HCT116 (cell line): ENCODE data around the gene SDE2. TPM values are rescaled to one million over a fixed set of nuclear protein-coding genes. Genes with fewer than 3 reads are reported as not detected.
"Not testable (repeated sequence)": the region's sequence is repeated elsewhere in the genome, so short reads cannot be mapped to it uniquely, and the experiment has no call there.

Experiments
- ATAC-seq: fragments of 200-7000 bp; cut with Tn5 transposase; 2 replicates; pipeline ENCODE4 v1.9.1; 2020; ENCODE audit warnings: mild to moderate bottlenecking, moderate library complexity
- BruUV-seq: library from RNA; stranded (reverse); fragments of 400-500 nt; replicated peaks from 2 replicates; lab custom pipeline; 2021; lab: Mats Ljungman, UMichigan
- CTCF ChIA-PET: fragments of 300-600 bp; sonication (Branson Sonifier 250); formaldehyde crosslinking; loops from one replicate; lab custom pipeline; 2021; ENCODE audit warnings: antibody characterized with exemption; lab: Charles Lee
- POLR2A ChIA-PET: fragments of 300-600, 350-600 bp; sonication (Branson Sonifier 250); formaldehyde crosslinking; loops from one replicate; lab custom pipeline; 2021; ENCODE audit warnings: antibody characterized with exemption; lab: Charles Lee
- RAD21 ChIA-PET, 2 experiments: fragments of 300-600 bp; sonication (Branson Sonifier 250); formaldehyde crosslinking; loops; one replicate each; lab custom pipeline; 2023; ENCODE audit warnings: low total read pairs in 2 of 2; ENCODE audit not compliant: uncharacterized antibody in 2 of 2, unreplicated experiment in 2 of 2, low non-redundant PET in 1 of 2; lab: Charles Lee
- DNase-seq: peaks from one replicate; pipeline ENCODE4 v3.0.0-alpha.2; 2010; ENCODE audit warnings: low read depth, low spot score
- H2AFZ ChIP-seq: fragments of 200-600 bp; shearing (Covaris generic), sonication (generic); 2 replicates; pipeline ENCODE4 v1.6.1; 2017; ENCODE audit warnings: low read depth, mixed run types, mixed read lengths, antibody characterized with exemption, low read length; ENCODE audit not compliant: poor library complexity, severe bottlenecking
- H3K27ac ChIP-seq: 2 replicates; pipeline ENCODE4 v1.5.1; 2012; ENCODE audit warnings: low read depth, low read length
- H3K27me3 ChIP-seq: fragments of 200-600 bp; sonication (generic); 2 replicates; pipeline ENCODE4 v1.6.1; 2016; ENCODE audit warnings: mixed run types, low read length, mixed read lengths; ENCODE audit not compliant: insufficient read depth
- H3K36me3 ChIP-seq, 2 experiments: fragments of 200-500 bp in 1 of 2; fragments of 200-600 bp in 1 of 2; sonication (Bioruptor generic) in 1 of 2; sonication (generic) in 1 of 2; 2 replicates each; pipeline versions ENCODE4 v1.5.1 to v1.6.1; 2014 to 2016; ENCODE audit warnings: low read length in 2 of 2, inconsistent platforms in 1 of 2, mixed read lengths in 1 of 2, mixed run types in 1 of 2; ENCODE audit not compliant: insufficient read depth in 2 of 2, control insufficient read depth in 1 of 2
- H3K4me1 ChIP-seq, 2 experiments: fragments of 200-600 bp in 1 of 2; sonication (generic) in 1 of 2; 2 replicates each; pipeline versions ENCODE4 v1.5.1 to v1.6.1; 2012 to 2017; ENCODE audit warnings: low read length in 2 of 2, inconsistent platforms in 1 of 2, mild to moderate bottlenecking in 1 of 2, mixed read lengths in 1 of 2, mixed run types in 1 of 2, moderate library complexity in 1 of 2; ENCODE audit not compliant: insufficient read depth in 2 of 2, control insufficient read depth in 1 of 2
- H3K4me2 ChIP-seq: fragments of 200-600 bp; sonication (generic); 2 replicates; pipeline ENCODE4 v1.6.1; 2017; ENCODE audit warnings: mixed run types, low read length, mixed read lengths
- H3K4me3 ChIP-seq, 2 experiments: fragments of 200-600 bp in 1 of 2; sonication (generic) in 1 of 2; replicated peaks in 1 of 2; 2 replicates each; pipeline ENCODE4 v1.5.1; 2011 to 2016; ENCODE audit warnings: low read length in 2 of 2, control low read depth in 1 of 2, low read depth in 1 of 2, mild to moderate bottlenecking in 1 of 2, mixed read lengths in 1 of 2, mixed run types in 1 of 2
- H3K79me2 ChIP-seq: fragments of 200-600 bp; sonication (generic); 2 replicates; pipeline ENCODE4 v1.6.1; 2017; ENCODE audit warnings: mild to moderate bottlenecking, mixed run types, low read length, moderate library complexity, mixed read lengths; ENCODE audit not compliant: insufficient read depth
- H3K9ac ChIP-seq: fragments of 200-600 bp; sonication (generic); 2 replicates; pipeline ENCODE4 v1.6.1; 2016; ENCODE audit warnings: low read length, mixed read lengths
- H3K9me2 ChIP-seq: fragments of 200-600 bp; sonication (generic), shearing (Covaris generic); 2 replicates; pipeline ENCODE4 v1.6.1; 2017; ENCODE audit warnings: mixed run types, mild to moderate bottlenecking, moderate library complexity; ENCODE audit not compliant: insufficient read depth
- H3K9me3 ChIP-seq, 2 experiments: fragments of 200-500 bp in 1 of 2; fragments of 200-600 bp in 1 of 2; sonication (Bioruptor generic) in 1 of 2; sonication (generic) in 1 of 2; 2 replicates each; pipeline ENCODE4 v1.6.1; 2014 to 2017; ENCODE audit warnings: low read length in 2 of 2, mixed read lengths in 2 of 2, inconsistent platforms in 1 of 2, low read depth in 1 of 2, mild to moderate bottlenecking in 1 of 2, mixed run types in 1 of 2, moderate library complexity in 1 of 2; ENCODE audit not compliant: control insufficient read depth in 1 of 2, insufficient read depth in 1 of 2
- H4K20me1 ChIP-seq: fragments of 200-600 bp; sonication (generic), shearing (Covaris generic); 2 replicates; pipeline ENCODE4 v1.6.1; 2017; ENCODE audit warnings: mixed run types, mild to moderate bottlenecking, moderate library complexity; ENCODE audit not compliant: insufficient read depth
- CBX3 ChIP-seq: IDR thresholded peaks from 2 replicates; pipeline ENCODE4 v1.6.1; 2012; ENCODE audit warnings: low read depth
- CEBPB ChIP-seq: IDR thresholded peaks from 2 replicates; pipeline ENCODE4 v1.6.1; 2012; ENCODE audit warnings: low read depth
- EZH2 ChIP-seq: fragments of 200-600 bp; sonication (generic); IDR thresholded peaks from 2 replicates; pipeline ENCODE4 v1.6.1; 2017; ENCODE audit warnings: antibody characterized with exemption, mixed run types
- JUND ChIP-seq: IDR thresholded peaks from 2 replicates; pipeline ENCODE4 v1.6.1; 2012
- POLR2A ChIP-seq: IDR thresholded peaks from 2 replicates; pipeline ENCODE4 v1.7.0; 2011; ENCODE audit warnings: borderline replicate concordance; ENCODE audit not compliant: insufficient read depth, insufficient read length; ENCODE audit errors: extremely low read depth
- SIN3A ChIP-seq: IDR thresholded peaks from 2 replicates; pipeline ENCODE4 v1.6.1; 2012; ENCODE audit warnings: low read depth
- YY1 ChIP-seq: IDR thresholded peaks from 2 replicates; pipeline ENCODE4 v1.6.1; 2011; ENCODE audit warnings: low read length, low read depth, moderate library complexity, mild to moderate bottlenecking; ENCODE audit not compliant: insufficient replicate concordance; ENCODE audit errors: extremely low read depth
- intact Hi-C: fragments of 100-400 bp; cut with micrococcal nuclease; formaldehyde crosslinking; loops from 2 replicates; pipeline ENCODE4 v1.10.0; 2022
- total RNA-seq: library from RNA; stranded (reverse); gene quantifications from one replicate; pipeline ENCODE4 v1.2.1, GENCODE V29; 2021; ENCODE audit not compliant: unreplicated experiment
- TF ChIP-seq, protein P1 (sequence below): IDR thresholded peaks from 2 replicates; pipeline ENCODE4 v1.6.1; 2012

Gene SDE2
- total RNA-seq, 1 experiment from 2014 or later: 22.5 TPM

DNA sequence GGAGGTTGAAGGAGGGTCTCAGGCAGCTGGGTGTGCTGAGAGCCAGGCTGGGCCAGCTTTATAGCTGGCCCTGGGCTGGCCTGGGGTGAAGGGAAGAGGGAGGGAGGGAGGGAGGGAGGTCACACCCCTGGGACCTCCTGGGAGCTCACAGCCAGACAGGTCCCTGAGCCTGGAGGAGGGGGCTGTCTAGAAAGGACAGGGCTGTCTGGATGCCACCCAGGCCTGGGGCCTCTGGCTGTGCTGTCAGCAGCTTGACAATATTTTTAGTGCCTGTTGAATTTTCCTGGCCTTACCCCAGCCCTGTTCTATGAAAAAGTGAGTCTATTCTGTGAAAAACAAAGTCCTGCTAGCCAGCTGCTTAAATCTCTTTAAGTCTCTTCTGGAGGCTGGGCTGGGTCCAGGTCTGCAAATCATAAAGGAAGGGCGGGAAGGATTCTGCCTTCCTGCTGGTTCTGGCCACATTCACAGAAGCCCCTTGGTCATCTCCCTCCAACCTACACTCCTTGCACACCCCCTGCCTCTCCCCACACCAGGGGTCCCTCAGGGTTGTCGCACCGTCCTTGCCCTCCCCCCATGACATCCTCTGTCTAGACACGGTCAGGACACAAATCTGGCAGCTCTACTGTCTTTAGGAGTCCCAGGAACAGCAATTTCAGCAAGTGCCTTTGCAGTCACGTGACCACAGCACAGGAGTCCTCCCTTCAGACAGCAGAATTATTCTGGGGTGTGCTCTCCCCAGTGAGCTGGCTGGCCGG is 57.8 kb downstream of the SDE2 start, which contains the start of gene LEFTY2 (continued):
- no peak for TF ChIP-seq JUND

DNA sequence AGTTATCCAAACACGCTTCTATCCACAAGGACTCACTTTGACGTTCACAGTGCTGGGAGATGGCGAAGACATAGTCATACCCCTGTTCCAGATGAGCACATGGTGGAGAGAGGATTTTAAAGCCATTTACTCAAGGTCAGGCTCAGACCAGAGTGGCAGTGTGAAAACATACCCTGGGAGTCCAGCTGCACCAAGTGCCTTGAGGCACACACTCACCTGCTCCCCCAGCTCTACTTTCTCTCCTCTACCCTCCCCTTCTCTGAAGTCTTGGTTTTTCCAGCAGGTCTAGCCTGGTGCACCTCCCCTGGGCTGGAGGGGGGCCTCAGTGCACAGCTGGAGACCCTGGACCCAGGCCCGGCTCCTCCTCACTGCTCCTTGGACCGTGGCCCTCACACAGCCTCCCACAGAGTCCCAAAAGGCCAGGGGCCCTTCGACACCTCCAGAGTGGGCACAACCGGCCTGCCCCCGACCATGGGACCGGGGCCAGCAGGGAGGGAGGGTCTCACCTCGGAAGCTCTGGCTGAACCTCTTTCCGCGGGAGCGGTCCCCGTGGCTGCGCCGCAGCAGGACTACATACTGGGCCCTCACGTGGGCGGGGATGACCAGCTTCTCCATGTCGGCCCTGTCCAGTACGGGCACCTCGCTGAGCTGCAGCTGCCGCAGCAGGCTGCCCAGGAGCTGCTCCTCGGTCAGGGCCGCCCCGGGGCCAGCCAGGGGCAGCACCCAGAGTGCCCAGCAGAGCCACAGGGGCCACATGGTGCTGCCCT is 58.6 kb downstream of the SDE2 start:
- TF ChIP-seq CEBPB: no peak
- TF ChIP-seq CBX3: no peak
- TF ChIP-seq EZH2: no peak
- no peak for TF ChIP-seq JUND
- no peak for TF ChIP-seq SIN3A
- no peak for TF ChIP-seq POLR2A
- no peak for TF ChIP-seq YY1
- TF ChIP-seq, protein P1, sequence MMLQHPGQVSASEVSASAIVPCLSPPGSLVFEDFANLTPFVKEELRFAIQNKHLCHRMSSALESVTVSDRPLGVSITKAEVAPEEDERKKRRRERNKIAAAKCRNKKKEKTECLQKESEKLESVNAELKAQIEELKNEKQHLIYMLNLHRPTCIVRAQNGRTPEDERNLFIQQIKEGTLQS: no peak
- TF ChIP-seq, all 23 proteins: peak for 0
- H3K27me3 ChIP-seq: no peaks in the 10 kb centered on the region
- no peaks in the 10 kb centered on the region; a peak in 1 of 4 replicates for H3K4me1 ChIP-seq
- RAD21 ChIA-PET: no interaction called here
- CTCF ChIA-PET: no interaction called here
- no peak overlapping the region for H3K4me2 ChIP-seq
- no peak for ATAC-seq
- no peak for DNase-seq
- no peak overlapping the region for H3K9ac ChIP-seq
- H4K20me1 ChIP-seq: no peaks in the 10 kb centered on the region
- H2AFZ ChIP-seq: no peak overlapping the region
- H3K79me2 ChIP-seq: no peaks in the 10 kb centered on the region
- BruUV-seq: no TSS peak
- POLR2A ChIA-PET: no interaction called here
- H3K4me3 ChIP-seq: no peak overlapping the region
- H3K36me3 ChIP-seq: no peaks in the 10 kb centered on the region
- no peak overlapping the region for H3K27ac ChIP-seq
- intact Hi-C loops: no loop called here
- no peaks in the 10 kb centered on the region for H3K9me2 ChIP-seq
- H3K9me3 ChIP-seq: no peaks in the 10 kb centered on the region

DNA sequence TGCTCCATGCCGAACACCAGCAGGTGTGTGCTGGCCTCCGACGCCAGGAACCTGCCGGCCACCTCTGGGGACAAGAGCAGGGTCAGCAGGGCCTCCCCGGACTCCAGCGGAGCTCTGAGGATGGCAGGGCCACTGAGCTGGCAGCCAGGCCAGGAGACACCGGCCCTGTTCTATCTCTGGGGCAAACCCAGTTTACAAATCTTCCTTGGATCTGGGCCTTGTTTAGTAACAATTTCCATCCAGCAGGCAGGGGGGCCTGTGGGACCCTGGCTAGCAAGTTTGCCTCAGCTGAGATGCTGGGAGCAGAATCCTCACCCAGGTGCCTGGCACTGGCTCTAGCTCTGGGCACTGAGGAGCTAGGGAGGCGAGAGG is 59.2 kb downstream of the SDE2 start:
- H3K9me3 ChIP-seq, H3K4me3 ChIP-seq, H2AFZ ChIP-seq, H3K36me3 ChIP-seq, H3K4me1 ChIP-seq, DNase-seq, H3K9ac ChIP-seq, CTCF ChIA-PET, intact Hi-C loops, BruUV-seq, H3K27ac ChIP-seq, H3K79me2 ChIP-seq, RAD21 ChIA-PET, H3K9me2 ChIP-seq, POLR2A ChIA-PET, H3K4me2 ChIP-seq, H3K27me3 ChIP-seq, ATAC-seq, H4K20me1 ChIP-seq: not testable (repeated sequence)

DNA sequence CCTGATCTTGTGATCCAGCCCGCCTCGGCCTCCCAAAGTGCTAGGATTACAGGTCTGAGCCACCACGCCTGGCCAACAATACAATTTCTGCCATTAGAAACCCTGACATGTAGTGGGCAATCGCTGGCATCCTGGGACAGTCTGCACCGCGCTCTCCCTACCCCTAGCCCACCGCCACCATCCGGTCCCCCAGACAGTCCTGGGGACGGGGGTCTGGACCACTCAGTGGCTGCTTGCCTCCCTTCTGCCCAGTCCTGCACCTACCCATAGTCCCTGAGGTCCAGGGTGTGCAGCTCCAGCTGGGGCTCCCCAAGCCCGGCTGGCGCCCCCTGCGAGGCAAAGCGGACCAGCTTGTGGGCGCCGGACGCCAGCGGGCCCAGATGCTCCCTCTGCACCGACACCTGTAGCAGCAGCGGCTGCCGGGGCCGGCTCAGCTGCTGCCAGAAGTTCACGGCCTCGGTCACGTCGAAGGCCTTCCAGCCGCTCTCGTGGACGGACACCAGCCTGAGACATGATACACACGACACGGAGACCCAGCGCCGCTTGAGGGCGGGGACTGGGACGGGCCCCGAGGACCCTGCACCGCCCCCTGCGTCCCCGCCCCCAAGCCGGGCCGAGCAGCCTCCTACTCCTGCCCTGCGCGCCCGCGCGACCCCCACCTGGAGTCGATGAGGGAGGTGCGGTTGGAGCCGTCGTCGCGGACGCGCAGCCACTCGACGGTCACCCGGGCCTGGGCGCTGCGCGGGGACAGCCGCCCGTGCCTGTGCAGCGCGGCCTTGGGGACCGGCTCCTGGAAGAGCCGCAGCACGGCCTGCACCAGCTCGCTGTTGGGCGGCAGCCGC is 59.8 kb downstream of the SDE2 start:
- CTCF ChIA-PET, H3K9me3 ChIP-seq, H4K20me1 ChIP-seq, H3K79me2 ChIP-seq, intact Hi-C loops, DNase-seq, H3K4me1 ChIP-seq, ATAC-seq, BruUV-seq, POLR2A ChIA-PET, RAD21 ChIA-PET, H3K36me3 ChIP-seq, H3K27ac ChIP-seq, H3K27me3 ChIP-seq, H3K9me2 ChIP-seq, H3K9ac ChIP-seq, H2AFZ ChIP-seq, H3K4me2 ChIP-seq, H3K4me3 ChIP-seq: not testable (repeated sequence)
